ENCODE results near the gene IRF9. TPM values are rescaled to one million over a fixed set of nuclear protein-coding genes. Genes with fewer than 3 reads are reported as not detected.
A peak's percentile ranks its signal among the peaks of the same experiment; 100 is the strongest.

The IRF9 gene
- total and polyA plus RNA-seq, 2 of the 13 experiments (the other 11 are each of a cell fraction or from before 2014, with no cell fraction given) = 14.9 to 49.7 TPM

- TF ChIP-seq, protein P1, sequence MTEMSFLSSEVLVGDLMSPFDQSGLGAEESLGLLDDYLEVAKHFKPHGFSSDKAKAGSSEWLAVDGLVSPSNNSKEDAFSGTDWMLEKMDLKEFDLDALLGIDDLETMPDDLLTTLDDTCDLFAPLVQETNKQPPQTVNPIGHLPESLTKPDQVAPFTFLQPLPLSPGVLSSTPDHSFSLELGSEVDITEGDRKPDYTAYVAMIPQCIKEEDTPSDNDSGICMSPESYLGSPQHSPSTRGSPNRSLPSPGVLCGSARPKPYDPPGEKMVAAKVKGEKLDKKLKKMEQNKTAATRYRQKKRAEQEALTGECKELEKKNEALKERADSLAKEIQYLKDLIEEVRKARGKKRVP (CRISPR knock-in tag; IDR thresholded peaks at IDR 0.05) = no peak
- TF ChIP-seq ZBTB34 (CRISPR knock-in tag; IDR thresholded peaks at IDR 0.05) = peak; percentile 91; the same call in 1 of the 2 replicates
- TF ChIP-seq ZNF350 (CRISPR knock-in tag; IDR thresholded peaks at IDR 0.05; ENCODE audit: borderline replicate concordance, low read depth) = peak; percentile 100
- TF ChIP-seq EEA1 (CRISPR knock-in tag; IDR thresholded peaks at IDR 0.05; ENCODE audit: borderline replicate concordance) = peak; percentile 92
- no peak for TF ChIP-seq CC2D1A (CRISPR knock-in tag; IDR thresholded peaks at IDR 0.05)
- TF ChIP-seq, protein P2, sequence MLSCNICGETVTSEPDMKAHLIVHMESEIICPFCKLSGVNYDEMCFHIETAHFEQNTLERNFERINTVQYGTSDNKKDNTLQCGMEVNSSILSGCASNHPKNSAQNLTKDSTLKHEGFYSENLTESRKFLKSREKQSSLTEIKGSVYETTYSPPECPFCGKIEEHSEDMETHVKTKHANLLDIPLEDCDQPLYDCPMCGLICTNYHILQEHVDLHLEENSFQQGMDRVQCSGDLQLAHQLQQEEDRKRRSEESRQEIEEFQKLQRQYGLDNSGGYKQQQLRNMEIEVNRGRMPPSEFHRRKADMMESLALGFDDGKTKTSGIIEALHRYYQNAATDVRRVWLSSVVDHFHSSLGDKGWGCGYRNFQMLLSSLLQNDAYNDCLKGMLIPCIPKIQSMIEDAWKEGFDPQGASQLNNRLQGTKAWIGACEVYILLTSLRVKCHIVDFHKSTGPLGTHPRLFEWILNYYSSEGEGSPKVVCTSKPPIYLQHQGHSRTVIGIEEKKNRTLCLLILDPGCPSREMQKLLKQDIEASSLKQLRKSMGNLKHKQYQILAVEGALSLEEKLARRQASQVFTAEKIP (CRISPR knock-in tag; IDR thresholded peaks at IDR 0.05; ENCODE audit: borderline replicate concordance) = no peak
- TF ChIP-seq, protein P3, sequence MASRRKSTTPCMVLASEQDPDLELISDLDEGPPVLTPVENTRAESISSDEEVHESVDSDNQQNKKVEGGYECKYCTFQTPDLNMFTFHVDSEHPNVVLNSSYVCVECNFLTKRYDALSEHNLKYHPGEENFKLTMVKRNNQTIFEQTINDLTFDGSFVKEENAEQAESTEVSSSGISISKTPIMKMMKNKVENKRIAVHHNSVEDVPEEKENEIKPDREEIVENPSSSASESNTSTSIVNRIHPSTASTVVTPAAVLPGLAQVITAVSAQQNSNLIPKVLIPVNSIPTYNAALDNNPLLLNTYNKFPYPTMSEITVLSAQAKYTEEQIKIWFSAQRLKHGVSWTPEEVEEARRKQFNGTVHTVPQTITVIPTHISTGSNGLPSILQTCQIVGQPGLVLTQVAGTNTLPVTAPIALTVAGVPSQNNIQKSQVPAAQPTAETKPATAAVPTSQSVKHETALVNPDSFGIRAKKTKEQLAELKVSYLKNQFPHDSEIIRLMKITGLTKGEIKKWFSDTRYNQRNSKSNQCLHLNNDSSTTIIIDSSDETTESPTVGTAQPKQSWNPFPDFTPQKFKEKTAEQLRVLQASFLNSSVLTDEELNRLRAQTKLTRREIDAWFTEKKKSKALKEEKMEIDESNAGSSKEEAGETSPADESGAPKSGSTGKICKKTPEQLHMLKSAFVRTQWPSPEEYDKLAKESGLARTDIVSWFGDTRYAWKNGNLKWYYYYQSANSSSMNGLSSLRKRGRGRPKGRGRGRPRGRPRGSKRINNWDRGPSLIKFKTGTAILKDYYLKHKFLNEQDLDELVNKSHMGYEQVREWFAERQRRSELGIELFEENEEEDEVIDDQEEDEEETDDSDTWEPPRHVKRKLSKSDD (CRISPR knock-in tag; IDR thresholded peaks at IDR 0.05; ENCODE audit: low read depth) = peak; percentile 96
- TF ChIP-seq, protein P4, sequence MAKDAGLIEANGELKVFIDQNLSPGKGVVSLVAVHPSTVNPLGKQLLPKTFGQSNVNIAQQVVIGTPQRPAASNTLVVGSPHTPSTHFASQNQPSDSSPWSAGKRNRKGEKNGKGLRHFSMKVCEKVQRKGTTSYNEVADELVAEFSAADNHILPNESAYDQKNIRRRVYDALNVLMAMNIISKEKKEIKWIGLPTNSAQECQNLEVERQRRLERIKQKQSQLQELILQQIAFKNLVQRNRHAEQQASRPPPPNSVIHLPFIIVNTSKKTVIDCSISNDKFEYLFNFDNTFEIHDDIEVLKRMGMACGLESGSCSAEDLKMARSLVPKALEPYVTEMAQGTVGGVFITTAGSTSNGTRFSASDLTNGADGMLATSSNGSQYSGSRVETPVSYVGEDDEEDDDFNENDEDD (CRISPR knock-in tag; IDR thresholded peaks at IDR 0.05; ENCODE audit: borderline replicate concordance) = peak; percentile 95; the same call in 1 of the 2 replicates
- TF ChIP-seq, protein P5, sequence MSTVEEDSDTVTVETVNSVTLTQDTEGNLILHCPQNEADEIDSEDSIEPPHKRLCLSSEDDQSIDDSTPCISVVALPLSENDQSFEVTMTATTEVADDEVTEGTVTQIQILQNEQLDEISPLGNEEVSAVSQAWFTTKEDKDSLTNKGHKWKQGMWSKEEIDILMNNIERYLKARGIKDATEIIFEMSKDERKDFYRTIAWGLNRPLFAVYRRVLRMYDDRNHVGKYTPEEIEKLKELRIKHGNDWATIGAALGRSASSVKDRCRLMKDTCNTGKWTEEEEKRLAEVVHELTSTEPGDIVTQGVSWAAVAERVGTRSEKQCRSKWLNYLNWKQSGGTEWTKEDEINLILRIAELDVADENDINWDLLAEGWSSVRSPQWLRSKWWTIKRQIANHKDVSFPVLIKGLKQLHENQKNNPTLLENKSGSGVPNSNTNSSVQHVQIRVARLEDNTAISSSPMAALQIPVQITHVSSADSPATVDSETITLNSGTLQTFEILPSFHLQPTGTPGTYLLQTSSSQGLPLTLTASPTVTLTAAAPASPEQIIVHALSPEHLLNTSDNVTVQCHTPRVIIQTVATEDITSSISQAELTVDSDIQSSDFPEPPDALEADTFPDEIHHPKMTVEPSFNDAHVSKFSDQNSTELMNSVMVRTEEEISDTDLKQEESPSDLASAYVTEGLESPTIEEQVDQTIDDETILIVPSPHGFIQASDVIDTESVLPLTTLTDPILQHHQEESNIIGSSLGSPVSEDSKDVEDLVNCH (CRISPR knock-in tag; IDR thresholded peaks at IDR 0.05) = peak; percentile 10; the same call in 1 of the 2 replicates
- peak; percentile 28 for TF ChIP-seq HES4 (CRISPR knock-in tag; IDR thresholded peaks at IDR 0.05; ENCODE audit: borderline replicate concordance)
- TF ChIP-seq SMARCE1 (IDR thresholded peaks at IDR 0.05; ENCODE audit: borderline replicate concordance) = no peak
Measured at GRCh38 chr14:24113801-24114531, 47.1 kb upstream of the IRF9 start (continued).

Measured in HepG2 (cell line).